ENCODE measurements around the gene PPP2R5C.

DNA sequence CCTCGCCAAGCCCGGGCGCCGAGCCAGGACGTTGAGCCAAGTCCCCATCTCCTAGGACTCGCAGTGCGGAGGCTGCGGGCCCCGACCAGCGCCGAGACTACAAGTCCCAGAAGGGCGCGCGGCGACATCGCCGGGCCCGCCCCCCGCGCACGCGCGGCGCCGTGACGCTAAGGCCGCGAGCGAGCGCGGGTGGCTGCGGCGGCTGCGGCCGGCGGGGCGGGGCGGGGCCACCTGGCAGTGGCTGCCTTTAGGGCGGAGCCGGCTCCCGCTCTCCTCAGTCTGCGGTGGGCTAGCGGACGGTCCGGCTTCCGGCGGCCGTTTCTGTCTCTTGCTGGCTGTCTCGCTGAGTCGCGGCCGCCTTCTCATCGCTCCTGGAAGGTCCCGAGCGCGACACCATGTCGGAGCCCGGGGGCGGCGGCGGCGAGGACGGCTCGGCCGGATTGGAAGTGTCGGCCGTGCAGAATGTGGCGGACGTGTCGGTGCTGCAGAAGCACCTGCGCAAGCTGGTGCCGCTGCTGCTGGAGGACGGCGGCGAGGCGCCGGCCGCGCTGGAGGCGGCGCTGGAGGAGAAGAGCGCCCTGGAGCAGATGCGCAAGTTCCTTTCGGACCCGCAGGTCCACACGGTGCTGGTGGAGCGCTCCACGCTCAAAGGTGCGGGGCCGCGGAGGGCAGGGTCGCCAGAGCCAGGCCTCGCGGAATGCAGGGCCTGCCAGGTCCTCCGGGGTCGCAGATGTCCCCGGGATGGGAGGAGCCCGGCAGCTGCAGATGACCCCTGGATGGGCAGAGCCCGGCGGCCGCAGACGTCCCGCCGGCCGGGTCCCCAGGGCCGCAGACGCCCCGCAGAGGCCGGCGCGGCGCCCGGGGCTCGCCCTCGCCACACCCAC, 203.0 kb downstream of the PPP2R5C start, which contains the start of gene DYNC1H1:
- TF ChIP-seq, protein P1, sequence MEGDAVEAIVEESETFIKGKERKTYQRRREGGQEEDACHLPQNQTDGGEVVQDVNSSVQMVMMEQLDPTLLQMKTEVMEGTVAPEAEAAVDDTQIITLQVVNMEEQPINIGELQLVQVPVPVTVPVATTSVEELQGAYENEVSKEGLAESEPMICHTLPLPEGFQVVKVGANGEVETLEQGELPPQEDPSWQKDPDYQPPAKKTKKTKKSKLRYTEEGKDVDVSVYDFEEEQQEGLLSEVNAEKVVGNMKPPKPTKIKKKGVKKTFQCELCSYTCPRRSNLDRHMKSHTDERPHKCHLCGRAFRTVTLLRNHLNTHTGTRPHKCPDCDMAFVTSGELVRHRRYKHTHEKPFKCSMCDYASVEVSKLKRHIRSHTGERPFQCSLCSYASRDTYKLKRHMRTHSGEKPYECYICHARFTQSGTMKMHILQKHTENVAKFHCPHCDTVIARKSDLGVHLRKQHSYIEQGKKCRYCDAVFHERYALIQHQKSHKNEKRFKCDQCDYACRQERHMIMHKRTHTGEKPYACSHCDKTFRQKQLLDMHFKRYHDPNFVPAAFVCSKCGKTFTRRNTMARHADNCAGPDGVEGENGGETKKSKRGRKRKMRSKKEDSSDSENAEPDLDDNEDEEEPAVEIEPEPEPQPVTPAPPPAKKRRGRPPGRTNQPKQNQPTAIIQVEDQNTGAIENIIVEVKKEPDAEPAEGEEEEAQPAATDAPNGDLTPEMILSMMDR (conservative IDR thresholded peaks at IDR 0.05; ENCODE audit: low read depth, low read length), result no peak
- TF ChIP-seq EZH2phosphoT487 (IDR thresholded peaks at IDR 0.05; ENCODE audit: borderline replicate concordance, low read length), result no peak
